Endothelial cell (in vitro differentiated cells): ENCODE measurements around the gene CEP131. TPM values are rescaled to one million over a fixed set of nuclear protein-coding genes. Genes with fewer than 3 reads are reported as not detected.

ENCODE experiments used
- DNase-seq: peaks from one replicate; pipeline ENCODE4 v3.0.0; 2021; ENCODE audit warnings: low spot score
- H3K27ac Mint-ChIP-seq: one replicate; pipeline ENCODE4 v1.8.0; 2021; ENCODE audit warnings: mixed read lengths, inconsistent platforms; ENCODE audit not compliant: unreplicated experiment
- H3K27me3 Mint-ChIP-seq: one replicate; pipeline ENCODE4 v1.8.0; 2021; ENCODE audit warnings: mild to moderate bottlenecking, moderate library complexity, mixed read lengths, inconsistent platforms; ENCODE audit not compliant: unreplicated experiment
- H3K36me3 Mint-ChIP-seq: one replicate; pipeline ENCODE4 v1.8.0; 2021; ENCODE audit warnings: mild to moderate bottlenecking, low read depth, mixed read lengths, inconsistent platforms; ENCODE audit not compliant: unreplicated experiment
- H3K4me1 Mint-ChIP-seq: one replicate; pipeline ENCODE4 v1.8.0; 2021; ENCODE audit warnings: mild to moderate bottlenecking, mixed read lengths, inconsistent platforms; ENCODE audit not compliant: unreplicated experiment
- H3K4me3 Mint-ChIP-seq: one replicate; pipeline ENCODE4 v1.8.0; 2021; ENCODE audit warnings: mild to moderate bottlenecking, mixed read lengths, inconsistent platforms; ENCODE audit not compliant: unreplicated experiment
- H3K9me3 Mint-ChIP-seq: one replicate; pipeline ENCODE4 v1.8.0; 2021; ENCODE audit warnings: mixed read lengths, inconsistent platforms; ENCODE audit not compliant: unreplicated experiment
- CTCF ChIP-seq: fragments of 200-600 bp; sonication (generic); IDR thresholded peaks from one replicate; pipeline ENCODE4 v1.5.0; 2021; ENCODE audit warnings: antibody characterized with exemption; ENCODE audit not compliant: unreplicated experiment
- total RNA-seq: library from RNA; stranded (reverse); fragmentation: NEBNext Ultra II Directional; extraction: Animal tissue kit (Norgen Biotek cat#: 25700); gene quantifications from one replicate; pipeline ENCODE4 v1.2.1, GENCODE V29; 2021; ENCODE audit not compliant: unreplicated experiment

Gene CEP131
- total RNA-seq, 1 donor from 2014 or later, result 21.1 TPM

GRCh38 chr17:81197831-81198490, 24.8 kb downstream of the CEP131 start:
- H3K27ac Mint-ChIP-seq, result peak overlapping the region; percentile 74
- H3K36me3 Mint-ChIP-seq, result no peaks in the 10 kb centered on the region
- H3K4me3 Mint-ChIP-seq, result no peak overlapping the region
- DNase-seq, result no peak
- H3K9me3 Mint-ChIP-seq, result no peaks in the 10 kb centered on the region
- peaks cover 4% of the 10 kb centered on the region for H3K27me3 Mint-ChIP-seq
- peaks cover 5% of the 10 kb centered on the region for H3K4me1 Mint-ChIP-seq
- TF ChIP-seq CTCF, result no peak

- no peak for DNase-seq
- peaks cover 5% of the 10 kb centered on the region for H3K4me1 Mint-ChIP-seq
- no peak for TF ChIP-seq CTCF
- no peaks in the 10 kb centered on the region for H3K36me3 Mint-ChIP-seq
- H3K27me3 Mint-ChIP-seq, result peaks cover 4% of the 10 kb centered on the region
- H3K4me3 Mint-ChIP-seq, result no peak overlapping the region
- peak overlapping the region; percentile 74 for H3K27ac Mint-ChIP-seq
- H3K9me3 Mint-ChIP-seq, result no peaks in the 10 kb centered on the region
Observed at GRCh38 chr17:81197409-81197795, 25.4 kb downstream of the CEP131 start.

GRCh38 chr17:81196505-81197408, 26.0 kb downstream of the CEP131 start:
- H3K27me3 Mint-ChIP-seq, result peaks cover 4% of the 10 kb centered on the region
- no peak for DNase-seq
- no peaks in the 10 kb centered on the region for H3K36me3 Mint-ChIP-seq
- H3K27ac Mint-ChIP-seq, result no peak overlapping the region
- TF ChIP-seq CTCF, result no peak
- peaks cover 5% of the 10 kb centered on the region for H3K4me1 Mint-ChIP-seq
- no peak overlapping the region for H3K4me3 Mint-ChIP-seq
- H3K9me3 Mint-ChIP-seq, result no peaks in the 10 kb centered on the region

- Mint-ChIP-seq H3K4me1 (peaks cover 5% of the 10 kb centered on the region), H3K9me3 (no peaks in the 10 kb centered on the region), H3K27me3 (peaks cover 2% of the 10 kb centered on the region), H3K27ac (no peak overlapping the region), H3K4me3 (no peak overlapping the region), H3K36me3 (no peaks in the 10 kb centered on the region)
- no peak for TF ChIP-seq CTCF
- no peak for DNase-seq
Observed at GRCh38 chr17:81195941-81196495, 26.7 kb downstream of the CEP131 start.
